ENCODE measurements around the gene SUGT1.
A peak's percentile ranks its signal among the peaks of the same experiment; 100 is the strongest.
"Not testable (repeated sequence)": the region's sequence is repeated elsewhere in the genome, so short reads cannot be mapped to it uniquely, and the experiment has no call there.

Gene SUGT1
- total RNA-seq: 78.2 to 95.5 reads per million in 2 experiments

DNA sequence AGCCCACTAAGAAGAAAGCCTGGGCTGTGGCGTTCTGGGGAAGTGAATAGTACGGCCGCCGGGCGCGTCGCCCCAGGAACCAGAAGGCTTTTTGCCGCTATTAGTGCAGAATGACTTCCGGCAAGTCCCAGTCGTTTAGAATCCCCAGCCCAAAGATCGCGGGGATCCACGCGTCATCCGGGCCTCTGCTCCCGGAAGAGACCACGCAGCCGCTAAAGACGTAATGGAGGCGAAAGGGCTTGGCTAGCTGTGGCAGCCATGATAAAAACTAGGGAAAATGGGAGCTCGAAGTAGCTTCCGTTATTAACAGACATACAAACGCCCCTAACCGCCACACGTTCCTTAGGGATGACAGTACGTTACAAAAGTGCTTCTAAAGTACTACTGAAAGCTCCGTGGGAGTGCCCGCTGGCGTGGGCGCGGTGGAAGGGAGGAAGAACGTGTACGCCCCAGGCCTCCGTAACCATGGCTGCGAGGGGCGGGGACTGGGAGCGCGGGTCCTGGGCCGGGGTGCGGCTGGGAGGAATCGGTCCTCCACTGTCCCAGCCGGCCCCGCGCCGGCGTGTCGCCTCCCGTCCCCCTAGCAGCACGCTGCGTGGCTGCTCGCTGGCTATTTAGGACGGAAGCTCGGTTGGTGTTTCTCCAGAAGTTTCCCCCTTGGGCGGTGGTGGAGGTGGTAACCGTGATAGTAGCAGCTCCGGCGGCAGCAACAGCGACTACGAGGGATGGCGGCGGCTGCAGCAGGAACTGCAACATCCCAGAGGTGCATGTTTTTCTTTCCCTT, at the start of gene SUGT1:
Gene SUGT1, plus strand, starts transcription at position 641 of the 784 bp plus-strand sequence. Its CDS starts 85 bp downstream, at position 726.
- peak; percentile 89 for DNase-seq (ENCODE audit: low read depth)

DNA sequence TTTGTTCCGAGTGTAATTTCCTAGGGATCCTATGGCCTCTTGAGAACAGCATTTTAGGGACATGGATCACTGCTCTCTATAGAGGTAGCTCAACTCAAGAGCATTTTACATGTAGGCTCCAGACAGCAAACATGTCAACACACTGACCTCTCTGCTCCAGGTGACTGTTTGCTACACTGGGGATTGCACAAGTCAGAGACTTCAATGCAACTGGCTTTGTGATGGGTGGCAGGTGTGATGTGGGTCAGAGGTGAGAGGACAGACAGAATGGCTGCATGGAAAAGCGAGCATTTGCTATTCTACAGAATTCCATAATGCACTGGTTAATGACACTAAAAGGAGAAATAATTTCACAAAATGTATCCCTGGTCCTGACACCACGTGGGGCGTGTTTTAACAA, 49.3 kb upstream of the SUGT1 start:
- not testable (repeated sequence) for DNase-seq (ENCODE audit: low read depth)

DNA sequence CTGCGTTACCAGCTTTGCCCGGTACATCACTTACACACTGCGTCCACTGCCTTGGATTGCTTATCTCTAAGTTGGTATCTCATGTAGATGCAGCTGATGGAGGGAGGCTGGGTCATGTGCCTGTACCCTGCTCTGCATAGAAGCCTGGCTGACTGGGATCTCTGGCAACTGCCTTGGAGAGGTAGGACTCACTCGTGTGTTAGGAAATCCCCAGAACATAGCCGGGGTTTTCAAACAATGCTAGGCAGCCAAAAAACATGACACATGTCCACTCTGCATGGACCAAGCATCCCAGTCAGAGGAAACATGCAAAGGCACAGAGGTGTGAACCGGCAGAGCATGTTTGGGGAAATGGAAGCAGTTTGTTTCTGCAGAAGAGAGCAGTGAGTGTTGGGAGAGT, 46.5 kb upstream of the SUGT1 start:
- not testable (repeated sequence) for DNase-seq (ENCODE audit: low read depth)

DNA sequence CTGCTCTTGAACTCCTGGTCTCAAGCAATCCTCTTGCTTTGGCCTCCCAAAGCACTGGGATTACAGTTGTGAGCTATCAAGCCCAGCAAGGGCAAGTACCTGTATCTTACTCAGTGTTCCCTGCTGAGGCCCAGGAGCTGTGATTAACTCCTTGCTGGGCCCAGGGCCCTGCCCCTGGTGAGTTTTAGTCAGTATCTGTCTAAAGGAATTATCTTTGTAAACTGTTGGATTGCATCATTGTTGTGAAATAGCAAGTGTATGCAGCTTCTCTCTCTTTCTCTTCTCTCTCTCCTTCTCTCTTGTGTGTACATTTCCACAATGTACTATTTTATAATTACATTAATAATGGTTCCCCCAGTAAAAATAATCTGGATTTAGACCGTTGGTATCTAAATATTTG, 45.8 kb upstream of the SUGT1 start:
- DNase-seq (ENCODE audit: low read depth): not testable (repeated sequence)

DNA sequence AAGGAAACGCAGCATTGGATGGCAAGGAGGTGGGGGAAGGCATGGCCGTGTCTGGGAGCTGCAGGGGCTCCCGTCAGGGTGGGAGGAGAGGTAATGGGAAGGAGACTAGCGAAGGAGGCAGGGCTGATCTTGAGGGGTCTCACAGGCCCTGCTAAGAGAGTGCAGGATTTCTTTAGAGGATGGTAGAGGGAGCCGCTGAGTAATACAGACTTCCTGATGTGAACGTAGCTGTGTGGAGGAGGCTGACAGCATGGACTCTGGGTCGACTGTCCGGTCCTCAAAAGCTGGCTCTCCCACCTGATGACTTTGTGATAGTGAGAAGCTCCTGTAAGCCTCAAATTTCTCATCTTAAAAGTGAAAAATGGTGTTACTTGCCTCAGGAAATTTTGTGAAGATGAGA, 44.5 kb upstream of the SUGT1 start:
- not testable (repeated sequence) for DNase-seq (ENCODE audit: low read depth)

DNA sequence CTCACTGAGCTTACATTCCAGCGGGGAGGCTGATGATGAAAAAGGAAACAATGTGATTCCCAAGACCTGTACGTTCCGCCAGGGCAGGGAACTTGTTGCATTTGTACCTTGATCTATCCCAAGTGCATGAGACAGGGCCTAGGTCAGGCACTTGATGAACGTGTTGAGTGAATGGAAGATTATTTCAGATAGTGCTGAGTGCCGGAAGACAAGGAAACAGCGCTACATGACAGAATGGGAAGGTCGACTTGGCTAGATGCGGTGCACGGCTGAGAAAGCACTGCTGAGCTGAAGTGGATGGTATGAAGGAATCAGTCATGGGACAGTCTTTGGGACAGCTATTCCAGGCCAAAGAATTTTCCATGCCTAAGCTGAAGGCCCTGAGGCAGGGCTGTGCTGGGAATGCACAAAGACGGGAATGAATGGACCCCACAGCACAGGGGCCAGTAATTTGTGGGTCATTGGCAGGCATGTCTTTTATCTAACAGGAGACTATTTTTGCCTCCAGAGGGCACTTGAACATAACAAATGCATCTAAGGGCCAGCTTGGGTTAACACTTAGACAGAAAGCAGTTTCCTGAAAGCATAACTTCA, 43.5 kb upstream of the SUGT1 start:
- not testable (repeated sequence) for DNase-seq (ENCODE audit: low read depth)

DNA sequence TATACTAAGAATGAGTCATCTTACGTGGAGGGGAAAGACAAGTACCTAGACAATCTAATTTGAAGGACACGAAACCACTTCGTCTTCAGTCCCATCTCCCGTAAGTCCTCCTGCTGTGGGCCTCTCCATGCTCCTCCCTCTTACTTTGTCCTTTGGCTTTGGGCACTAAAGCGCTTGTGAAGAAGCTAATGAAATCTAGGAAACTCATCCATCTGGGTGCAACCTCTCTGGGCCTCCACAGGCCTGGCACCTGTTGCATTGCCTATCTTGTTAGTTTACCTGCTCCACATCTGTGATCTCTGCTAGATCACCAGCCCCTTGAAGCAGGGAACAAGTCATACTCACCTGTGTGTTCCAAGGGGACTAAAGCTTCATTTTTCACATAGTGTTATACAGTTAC, 42.5 kb upstream of the SUGT1 start:
- not testable (repeated sequence) for DNase-seq (ENCODE audit: low read depth)

DNA sequence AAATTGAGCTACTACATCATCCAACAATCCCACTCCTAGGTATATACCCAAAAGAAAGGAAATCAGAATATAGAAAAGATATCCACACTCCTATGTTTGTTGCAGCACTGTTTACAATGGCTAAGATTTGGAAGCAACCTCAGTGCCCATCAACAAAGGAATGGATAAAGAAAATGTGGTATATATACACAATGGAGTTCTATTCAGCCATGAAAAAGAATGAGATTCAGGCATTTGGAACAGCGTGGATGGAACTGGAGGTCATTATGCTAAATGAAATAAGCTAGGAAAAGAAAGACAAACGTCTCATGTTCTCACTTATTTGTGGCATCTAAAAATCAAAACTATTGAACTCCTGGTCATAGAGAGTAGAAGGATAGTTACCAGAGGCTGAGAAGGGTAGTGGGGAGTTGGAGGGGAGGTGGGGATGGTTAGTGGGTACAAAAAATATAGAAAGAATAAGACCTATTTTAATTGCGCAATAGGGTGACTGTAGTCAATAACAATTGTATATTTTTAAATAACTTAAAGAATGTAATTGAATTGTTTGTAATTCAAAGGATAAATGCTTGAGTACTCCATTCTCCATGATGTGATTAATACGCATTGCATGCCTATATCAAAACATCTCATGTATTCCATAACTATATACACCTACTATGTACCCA, 37.4 kb upstream of the SUGT1 start:
- no peak for DNase-seq (ENCODE audit: low read depth)

DNA sequence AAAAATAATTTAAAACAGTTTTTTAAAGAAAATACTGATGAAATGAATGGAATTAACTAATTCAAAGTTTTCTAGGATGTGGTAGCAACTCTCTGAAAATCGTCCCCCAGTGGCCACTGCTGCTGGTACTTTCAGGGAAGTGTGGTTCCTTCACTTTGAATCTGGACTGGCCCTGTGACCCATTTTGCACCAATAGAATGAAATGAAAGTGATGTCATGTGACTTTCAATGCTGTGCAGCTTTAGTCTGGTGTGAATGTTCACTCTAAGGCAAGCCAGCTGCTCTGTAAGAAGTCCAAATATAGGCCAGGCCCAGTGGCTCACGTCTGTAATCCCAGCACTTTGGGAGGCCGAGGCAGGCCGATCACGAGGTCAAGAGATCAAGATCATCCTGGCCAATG, 36.8 kb upstream of the SUGT1 start:
- DNase-seq (ENCODE audit: low read depth): no peak

DNA sequence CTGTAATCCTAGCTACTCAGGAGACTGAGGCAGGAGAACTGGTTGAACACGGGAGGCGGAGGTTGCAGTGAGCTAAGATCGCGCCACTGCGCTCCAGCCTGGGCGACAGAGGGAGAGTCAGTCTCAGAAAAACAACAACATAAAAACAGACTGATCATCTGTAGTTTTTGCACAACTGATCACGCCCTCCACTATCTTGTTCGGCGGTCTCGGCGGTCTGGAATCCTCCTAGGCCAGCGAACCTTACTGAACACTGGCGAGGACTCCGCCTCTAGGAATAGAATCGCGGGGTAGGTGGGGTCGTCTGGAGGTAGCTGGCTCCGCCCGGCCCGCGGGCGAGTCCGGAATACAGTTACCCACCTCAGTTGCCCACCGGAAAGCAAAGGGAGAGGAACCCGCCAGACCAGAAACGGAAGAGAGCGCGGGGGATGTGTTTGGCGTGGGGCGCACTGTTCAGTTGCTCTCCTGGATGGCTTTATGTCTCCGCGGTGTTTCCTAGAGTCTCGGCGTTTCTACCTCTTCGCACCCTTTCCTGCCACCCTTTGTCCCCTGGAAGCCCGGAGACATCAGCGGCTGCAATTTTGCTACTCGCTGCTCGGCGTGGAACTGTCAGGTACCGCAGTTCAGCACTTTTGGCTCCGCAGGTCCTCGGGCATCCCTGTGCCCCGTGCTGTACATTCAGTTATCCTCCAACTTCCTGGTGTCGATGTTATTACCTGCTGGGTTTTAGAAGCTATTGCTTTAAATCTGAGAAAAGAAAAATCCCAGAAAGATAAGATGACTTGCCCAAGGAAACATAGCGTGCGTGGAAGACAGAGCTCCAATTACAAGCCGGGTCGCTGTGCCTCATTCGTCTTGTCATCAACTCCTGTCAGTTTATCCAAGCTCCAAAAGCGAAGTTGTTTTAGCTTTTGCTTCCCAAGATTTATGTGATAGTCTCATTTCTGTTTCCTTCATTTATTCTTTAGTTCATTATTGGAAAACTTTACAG, 35.3 kb upstream of the SUGT1 start:
- peak; percentile 68 for DNase-seq (ENCODE audit: low read depth)

DNA sequence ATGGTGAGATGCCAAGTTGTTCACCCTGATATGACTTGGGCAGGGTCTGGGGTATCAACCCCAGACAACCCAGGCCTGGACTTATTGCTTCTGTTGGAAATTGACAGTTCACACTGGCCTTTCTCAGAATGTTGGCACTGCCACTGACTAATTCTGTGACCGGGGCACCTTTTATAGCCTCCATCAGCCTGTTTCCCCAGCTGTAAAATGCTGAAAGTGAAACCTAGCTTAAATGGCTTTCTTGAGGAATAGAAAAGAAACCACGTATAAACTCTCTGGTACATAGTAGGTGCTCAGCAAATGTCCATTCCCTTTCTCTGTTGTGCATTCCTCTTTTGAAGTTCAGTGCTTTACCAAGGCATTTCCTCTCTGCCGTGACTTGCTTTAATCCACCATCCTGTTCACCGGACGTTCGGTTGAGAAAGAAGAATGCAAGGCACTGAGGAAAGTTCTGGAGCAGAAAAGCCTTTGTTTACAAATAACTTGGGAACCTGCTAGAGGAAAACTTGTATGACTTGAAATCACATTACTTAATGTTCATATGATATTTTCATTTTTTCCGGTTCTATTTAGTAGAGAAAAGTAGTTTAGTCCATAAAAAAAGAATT, 21.4 kb upstream of the SUGT1 start:
- not testable (repeated sequence) for DNase-seq (ENCODE audit: low read depth)

DNA sequence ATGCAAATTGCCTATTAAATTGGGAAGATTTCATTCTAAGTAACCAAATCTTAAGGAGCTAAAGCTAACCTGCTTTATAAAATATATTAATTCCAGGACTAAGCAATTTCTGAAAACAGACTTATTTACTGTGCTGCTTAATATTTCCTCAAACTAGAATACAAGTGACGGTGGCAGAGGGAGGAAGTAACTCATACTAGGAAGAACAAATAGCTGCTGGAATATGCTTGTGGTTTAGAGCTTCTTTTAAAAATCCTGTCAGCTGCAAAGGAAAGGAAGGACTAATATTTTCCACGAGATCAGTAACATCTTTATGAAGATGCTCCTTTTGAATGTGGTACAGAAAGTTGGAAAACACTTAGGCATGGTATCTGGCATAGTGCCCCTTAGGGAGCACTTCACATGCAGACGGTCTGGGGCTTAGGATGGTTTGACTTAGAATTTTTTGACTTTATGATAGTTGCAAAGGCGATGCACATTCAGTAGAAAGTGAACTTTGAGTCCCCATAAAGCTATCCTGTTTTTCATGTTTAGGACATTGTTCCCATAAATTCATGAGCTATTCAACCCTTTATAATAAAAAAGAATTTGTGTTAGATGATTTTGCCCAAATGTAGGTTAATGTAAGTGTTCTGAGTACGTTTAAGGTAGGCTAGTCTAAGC, 13.8 kb upstream of the SUGT1 start:
- no peak for DNase-seq (ENCODE audit: low read depth)

DNA sequence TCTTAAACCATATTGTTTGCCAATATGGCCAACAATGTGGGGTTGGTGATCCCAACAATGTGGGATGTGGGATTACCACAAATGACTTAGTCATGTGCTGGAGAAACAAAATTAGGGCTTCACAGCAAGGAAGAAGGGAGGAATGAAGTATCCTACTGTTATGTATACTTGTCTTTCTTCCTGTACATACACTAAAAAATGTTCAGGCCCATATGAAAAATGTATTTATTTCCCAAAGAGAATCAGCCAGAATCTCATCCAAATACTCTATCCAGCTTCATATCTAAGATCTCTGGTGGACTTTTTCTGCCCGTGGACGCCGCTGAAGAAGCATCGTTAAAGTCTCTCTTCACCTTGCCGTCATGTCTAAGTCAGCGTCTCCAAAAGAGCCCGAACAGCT, 10.5 kb upstream of the SUGT1 start, which contains the start of gene HNRNPA1L2:
Gene HNRNPA1L2, plus strand, starts transcription at position 301 of the 400 bp plus-strand sequence. Its CDS starts 62 bp downstream, at position 363.
- DNase-seq (ENCODE audit: low read depth): no peak

DNA sequence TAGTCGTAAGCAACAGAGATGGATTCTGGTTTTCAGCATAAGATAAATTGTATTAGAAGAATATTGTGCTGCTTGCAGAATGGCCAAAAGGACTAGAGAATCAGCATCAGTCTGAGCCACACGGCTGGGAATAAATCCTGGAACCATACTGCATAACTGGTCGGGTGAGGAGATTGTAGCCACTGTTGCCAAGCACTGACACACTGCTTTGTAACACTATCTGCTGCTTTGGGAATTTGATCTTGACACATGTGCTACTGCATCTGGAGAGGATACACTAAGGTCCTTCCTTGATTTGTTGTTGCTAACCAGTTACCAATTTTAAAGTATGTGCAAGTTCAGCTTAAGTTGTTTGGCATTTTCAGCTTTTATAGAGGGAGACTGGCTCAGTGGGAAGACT, 8.5 kb upstream of the SUGT1 start:
- no peak for DNase-seq (ENCODE audit: low read depth)

DNA sequence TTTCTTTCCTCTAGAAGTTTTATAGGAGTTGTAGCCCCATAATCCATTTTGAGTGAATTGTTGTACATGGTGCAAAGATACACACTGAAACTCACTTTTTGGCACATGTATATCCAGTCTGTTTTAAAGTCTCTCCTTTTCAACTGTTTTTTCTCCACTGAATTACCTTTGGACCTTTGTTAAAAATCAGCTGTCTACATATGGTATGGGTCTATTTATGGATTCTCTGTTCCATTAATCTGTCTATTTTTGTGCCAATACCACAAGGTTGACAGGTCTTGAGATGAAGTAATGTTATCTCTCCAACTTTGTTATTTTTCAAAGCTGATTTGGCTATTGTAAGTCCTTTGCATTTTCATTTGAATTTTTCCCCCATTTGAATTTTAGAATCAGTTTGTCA, 5.7 kb upstream of the SUGT1 start:
- no peak for DNase-seq (ENCODE audit: low read depth)

DNA sequence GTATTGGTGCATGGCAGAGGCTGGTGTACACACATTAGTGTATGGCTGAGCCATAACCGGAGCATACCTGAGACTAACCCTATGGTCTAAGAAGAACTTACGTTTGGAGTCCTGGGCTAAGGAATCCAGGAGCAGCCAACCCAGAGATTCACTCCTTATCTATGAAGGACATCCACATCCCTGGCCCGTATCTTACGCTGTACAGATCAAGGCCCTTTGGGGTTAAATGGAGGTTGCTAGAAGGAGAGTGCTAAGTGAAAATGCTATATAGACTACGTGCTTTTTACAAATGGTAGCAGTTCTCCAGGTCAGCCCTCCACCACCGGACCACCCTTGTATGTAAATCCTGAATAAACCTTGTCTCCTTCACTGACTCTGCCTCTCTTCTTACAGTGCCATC, 1.9 kb upstream of the SUGT1 start:
- no peak for DNase-seq (ENCODE audit: low read depth)

DNA sequence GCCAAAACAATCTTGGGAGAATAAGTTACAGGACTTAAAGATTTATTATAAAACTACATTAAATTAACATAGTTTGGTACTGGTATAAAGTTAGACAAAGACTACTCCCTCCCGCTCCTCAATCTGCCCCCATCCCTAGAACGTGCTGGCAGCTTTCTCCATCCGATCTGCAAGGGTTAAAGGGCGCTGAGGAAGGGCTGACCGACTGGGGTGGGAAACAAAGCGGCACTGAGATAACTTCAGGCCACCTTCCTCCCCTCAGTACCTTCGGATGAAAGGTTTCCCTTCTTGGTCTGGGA, 790 bp upstream of the SUGT1 start:
- no peak for DNase-seq (ENCODE audit: low read depth)

DNA sequence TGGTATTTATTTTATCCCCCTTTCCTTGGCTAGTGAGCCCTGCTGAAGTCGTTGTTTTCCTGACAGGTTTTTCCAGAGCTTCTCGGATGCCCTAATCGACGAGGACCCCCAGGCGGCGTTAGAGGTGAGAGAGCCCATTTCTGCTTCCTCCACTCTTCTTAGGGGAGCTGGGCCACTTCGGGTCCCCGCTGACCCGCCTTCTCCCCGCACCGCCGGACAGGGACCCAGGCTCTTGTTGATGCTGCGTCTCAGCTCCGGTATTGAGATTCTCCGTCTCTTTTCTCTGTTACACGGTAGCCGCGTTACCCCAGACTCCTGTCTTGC, 306 bp downstream of the SUGT1 start:
- DNase-seq (ENCODE audit: low read depth): peak; percentile 5

DNA sequence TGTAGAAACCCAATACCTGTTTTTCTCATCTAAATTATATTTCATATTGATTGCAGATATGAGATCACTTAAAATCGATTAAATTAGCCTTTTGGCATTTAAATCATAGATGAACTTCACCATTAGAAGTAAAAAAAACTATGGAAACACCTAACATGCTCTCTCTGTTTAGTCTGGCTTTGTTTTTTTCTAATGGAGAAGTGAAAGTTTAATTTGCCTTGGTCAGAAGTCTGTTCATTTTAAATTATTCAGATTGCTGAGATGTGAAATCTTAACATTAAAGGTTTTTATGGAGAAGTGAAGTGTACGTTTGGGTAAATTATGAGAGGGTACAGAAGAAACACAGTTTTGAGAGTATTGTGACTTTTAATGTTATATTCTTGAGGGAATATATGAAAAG, 6.7 kb downstream of the SUGT1 start:
- no peak for DNase-seq (ENCODE audit: low read depth)

DNA sequence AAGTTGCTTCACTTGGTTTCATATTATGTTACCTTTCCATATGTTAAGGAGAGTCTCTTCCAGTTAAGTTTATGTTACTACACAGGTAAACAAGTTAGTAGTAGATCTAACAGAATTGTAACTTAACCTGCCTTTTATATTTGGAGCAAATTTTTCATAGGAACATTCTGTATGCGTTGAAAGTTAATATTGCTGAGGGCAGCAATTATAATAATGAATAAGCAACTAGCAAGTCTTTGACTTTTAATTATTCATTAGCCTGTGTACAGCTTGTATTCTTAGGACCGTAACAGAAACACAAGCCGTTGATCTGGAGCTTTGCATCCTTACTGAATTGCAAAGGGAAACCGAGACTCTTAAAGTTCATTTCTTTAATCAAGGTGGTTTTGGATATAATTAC, 11.6 kb downstream of the SUGT1 start:
- no peak for DNase-seq (ENCODE audit: low read depth)

DNA sequence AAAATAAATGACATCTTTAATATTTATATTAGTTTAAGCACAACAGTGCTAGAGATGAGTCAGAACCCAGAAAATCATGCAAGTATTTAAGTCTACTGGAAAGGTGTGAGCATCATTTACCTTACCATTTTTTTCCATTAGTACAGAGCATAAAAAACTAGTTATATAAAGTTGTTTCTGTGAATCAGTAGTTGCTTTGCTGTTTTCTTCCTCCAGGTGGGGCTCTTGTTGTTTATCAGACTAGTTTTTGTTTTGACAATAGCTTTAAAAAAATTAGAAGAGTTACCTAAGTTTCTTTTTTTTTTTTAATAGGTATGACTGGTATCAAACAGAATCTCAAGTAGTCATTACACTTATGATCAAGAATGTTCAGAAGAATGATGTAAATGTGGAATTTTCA, 12.7 kb downstream of the SUGT1 start:
- no peak for DNase-seq (ENCODE audit: low read depth)

All from T follicular helper cell (primary cell).